CD4-positive, alpha-beta T cell treated with Interleukin-17A for 4 hours (primary cell): ENCODE measurements around the gene FLACC1.
"Not testable (repeated sequence)": the region's sequence is repeated elsewhere in the genome, so short reads cannot be mapped to it uniquely, and the experiment has no call there.

Experiments used
- DNase-seq: peaks from one replicate; pipeline ENCODE4 v3.0.0-alpha.2; 2020; ENCODE audit warnings: mixed read lengths

FLACC1 gene

GRCh38 chr2:201249889-201250288 lies 107.3 kb downstream of the FLACC1 start:
- DNase-seq = no peak

GRCh38 chr2:201248288-201248844 lies 108.8 kb downstream of the FLACC1 start:
- no peak for DNase-seq

- DNase-seq = no peak
Observed at GRCh38 chr2:201246280-201246679, 110.9 kb downstream of the FLACC1 start.

GRCh38 chr2:201244829-201245228 lies 112.3 kb downstream of the FLACC1 start:
- no peak for DNase-seq

GRCh38 chr2:201242571-201243277 lies 114.4 kb downstream of the FLACC1 start:
- DNase-seq = no peak

- not testable (repeated sequence) for DNase-seq
Observed at GRCh38 chr2:201239167-201239935, 117.8 kb downstream of the FLACC1 start.
